WTC11 (cell line): Measurements from ENCODE around the gene CCT3.

Experiments
- ETV6 ChIP-seq: sonication (generic); formaldehyde crosslinking; IDR thresholded peaks from 2 replicates; pipeline ENCODE4 v1.8.1; 2022; ENCODE audit warnings: mild to moderate bottlenecking, missing genetic modification reagents
- NR3C1 ChIP-seq: sonication (generic); formaldehyde crosslinking; conservative IDR thresholded peaks from 2 replicates; pipeline ENCODE4 v1.8.1; 2023; ENCODE audit warnings: low read depth, mild to moderate bottlenecking, missing genetic modification reagents
- SP1 ChIP-seq: sonication (generic); formaldehyde crosslinking; conservative IDR thresholded peaks from 2 replicates; pipeline ENCODE4 v1.8.1; 2022; ENCODE audit warnings: missing genetic modification reagents
- TF ChIP-seq, protein P1 (sequence below): sonication (generic); formaldehyde crosslinking; IDR thresholded peaks from 2 replicates; pipeline ENCODE4 v1.8.1; 2023; ENCODE audit warnings: mild to moderate bottlenecking, missing genetic modification reagents, moderate library complexity
- TF ChIP-seq, protein P2 (sequence below): fragments of 200-600 bp; IDR thresholded peaks from 2 replicates; pipeline ENCODE4 v1.8.0; 2022; ENCODE audit warnings: antibody characterized with exemption
- TF ChIP-seq, protein P3 (sequence below): sonication (generic); formaldehyde crosslinking; IDR thresholded peaks from 2 replicates; pipeline ENCODE4 v1.8.1; 2023; ENCODE audit warnings: mild to moderate bottlenecking, missing genetic modification reagents, moderate library complexity
- TF ChIP-seq, protein P4 (sequence below): sonication (generic); formaldehyde crosslinking; IDR thresholded peaks from 2 replicates; pipeline ENCODE4 v1.8.0; 2022; ENCODE audit warnings: mild to moderate bottlenecking, missing genetic modification reagents

DNA sequence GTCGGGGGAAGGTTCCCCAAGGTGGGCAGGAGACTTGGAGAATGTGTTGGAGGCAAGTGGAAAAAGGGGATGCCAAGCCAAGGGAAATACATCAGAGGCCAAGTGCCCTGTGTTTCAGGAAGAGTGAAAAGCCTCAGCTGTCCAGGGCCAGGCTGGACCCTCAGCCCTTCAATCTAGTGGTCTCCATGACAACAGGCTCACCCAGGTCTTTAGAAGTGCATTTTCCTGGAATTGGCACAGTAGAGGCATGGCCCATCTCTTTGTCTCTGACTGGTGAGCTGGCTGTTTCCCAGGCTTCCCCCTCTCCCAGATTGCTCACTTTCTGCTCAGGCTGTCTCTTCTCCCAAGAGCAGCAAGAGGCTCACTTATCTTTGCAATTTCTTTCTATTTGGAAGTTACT lies 20.5 kb upstream of the CCT3 start:
- TF ChIP-seq, protein P1, sequence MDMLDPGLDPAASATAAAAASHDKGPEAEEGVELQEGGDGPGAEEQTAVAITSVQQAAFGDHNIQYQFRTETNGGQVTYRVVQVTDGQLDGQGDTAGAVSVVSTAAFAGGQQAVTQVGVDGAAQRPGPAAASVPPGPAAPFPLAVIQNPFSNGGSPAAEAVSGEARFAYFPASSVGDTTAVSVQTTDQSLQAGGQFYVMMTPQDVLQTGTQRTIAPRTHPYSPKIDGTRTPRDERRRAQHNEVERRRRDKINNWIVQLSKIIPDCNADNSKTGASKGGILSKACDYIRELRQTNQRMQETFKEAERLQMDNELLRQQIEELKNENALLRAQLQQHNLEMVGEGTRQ (CRISPR knock-in tag), result no peak
- TF ChIP-seq, protein P2, sequence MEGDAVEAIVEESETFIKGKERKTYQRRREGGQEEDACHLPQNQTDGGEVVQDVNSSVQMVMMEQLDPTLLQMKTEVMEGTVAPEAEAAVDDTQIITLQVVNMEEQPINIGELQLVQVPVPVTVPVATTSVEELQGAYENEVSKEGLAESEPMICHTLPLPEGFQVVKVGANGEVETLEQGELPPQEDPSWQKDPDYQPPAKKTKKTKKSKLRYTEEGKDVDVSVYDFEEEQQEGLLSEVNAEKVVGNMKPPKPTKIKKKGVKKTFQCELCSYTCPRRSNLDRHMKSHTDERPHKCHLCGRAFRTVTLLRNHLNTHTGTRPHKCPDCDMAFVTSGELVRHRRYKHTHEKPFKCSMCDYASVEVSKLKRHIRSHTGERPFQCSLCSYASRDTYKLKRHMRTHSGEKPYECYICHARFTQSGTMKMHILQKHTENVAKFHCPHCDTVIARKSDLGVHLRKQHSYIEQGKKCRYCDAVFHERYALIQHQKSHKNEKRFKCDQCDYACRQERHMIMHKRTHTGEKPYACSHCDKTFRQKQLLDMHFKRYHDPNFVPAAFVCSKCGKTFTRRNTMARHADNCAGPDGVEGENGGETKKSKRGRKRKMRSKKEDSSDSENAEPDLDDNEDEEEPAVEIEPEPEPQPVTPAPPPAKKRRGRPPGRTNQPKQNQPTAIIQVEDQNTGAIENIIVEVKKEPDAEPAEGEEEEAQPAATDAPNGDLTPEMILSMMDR, result no peak
- TF ChIP-seq, protein P3, sequence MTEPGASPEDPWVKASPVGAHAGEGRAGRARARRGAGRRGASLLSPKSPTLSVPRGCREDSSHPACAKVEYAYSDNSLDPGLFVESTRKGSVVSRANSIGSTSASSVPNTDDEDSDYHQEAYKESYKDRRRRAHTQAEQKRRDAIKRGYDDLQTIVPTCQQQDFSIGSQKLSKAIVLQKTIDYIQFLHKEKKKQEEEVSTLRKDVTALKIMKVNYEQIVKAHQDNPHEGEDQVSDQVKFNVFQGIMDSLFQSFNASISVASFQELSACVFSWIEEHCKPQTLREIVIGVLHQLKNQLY, result no peak
- TF ChIP-seq NR3C1 (CRISPR knock-in tag) (no peak), SP1 (no peak), ETV6 (CRISPR knock-in tag) (no peak)
- TF ChIP-seq, protein P4, sequence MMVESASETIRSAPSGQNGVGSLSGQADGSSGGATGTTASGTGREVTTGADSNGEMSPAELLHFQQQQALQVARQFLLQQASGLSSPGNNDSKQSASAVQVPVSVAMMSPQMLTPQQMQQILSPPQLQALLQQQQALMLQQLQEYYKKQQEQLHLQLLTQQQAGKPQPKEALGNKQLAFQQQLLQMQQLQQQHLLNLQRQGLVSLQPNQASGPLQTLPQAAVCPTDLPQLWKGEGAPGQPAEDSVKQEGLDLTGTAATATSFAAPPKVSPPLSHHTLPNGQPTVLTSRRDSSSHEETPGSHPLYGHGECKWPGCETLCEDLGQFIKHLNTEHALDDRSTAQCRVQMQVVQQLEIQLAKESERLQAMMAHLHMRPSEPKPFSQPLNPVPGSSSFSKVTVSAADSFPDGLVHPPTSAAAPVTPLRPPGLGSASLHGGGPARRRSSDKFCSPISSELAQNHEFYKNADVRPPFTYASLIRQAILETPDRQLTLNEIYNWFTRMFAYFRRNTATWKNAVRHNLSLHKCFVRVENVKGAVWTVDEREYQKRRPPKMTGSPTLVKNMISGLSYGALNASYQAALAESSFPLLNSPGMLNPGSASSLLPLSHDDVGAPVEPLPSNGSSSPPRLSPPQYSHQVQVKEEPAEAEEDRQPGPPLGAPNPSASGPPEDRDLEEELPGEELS (CRISPR knock-in tag), result no peak
